ENCODE results near the gene KEL. TPM values are rescaled to one million over a fixed set of nuclear protein-coding genes. Genes with fewer than 3 reads are reported as not detected.

The KEL gene
- total and polyA plus RNA-seq, 2 donors (not counting 3 experiments of a cell fraction or from before 2014, with no cell fraction given): 0.30 to 1.2 TPM

- DNase-seq (ENCODE audit: low read depth, low spot score) (no peak), FAIRE-seq (no peak)
- BruUV-seq (replicated peaks): no TSS peak
- Histone ChIP-seq H2AFZ (ENCODE audit: low read depth, low read length) (no peak overlapping the region), H3K36me3 (ENCODE audit: control insufficient read depth in 2 of 2, extremely low read depth in 1 of 2, insufficient read depth in 2 of 2, low read length in 2 of 2) (no peaks in the 10 kb centered on the region), H3K9me1 (replicated peaks; ENCODE audit: control insufficient read depth, extremely low read depth, insufficient read depth, low read length) (no peaks in the 10 kb centered on the region), H3K4me2 (ENCODE audit: insufficient read depth, low read length) (no peak overlapping the region), H3K4me3 (replicated peaks in 1 of 3; ENCODE audit: insufficient read depth in 1 of 3, low read depth in 1 of 3, low read length in 3 of 3) (no peak overlapping the region), H3K79me2 (ENCODE audit: control insufficient read depth, insufficient read depth, low read length) (no peaks in the 10 kb centered on the region), H3K27ac (ENCODE audit: insufficient read depth, low read depth, low read length) (no peak overlapping the region), H3K4me1 (ENCODE audit: control insufficient read depth, extremely low read depth, insufficient read depth, low read length) (no peaks in the 10 kb centered on the region), H3K9me3 (replicated peaks; ENCODE audit: control insufficient read depth, insufficient read depth, low read length) (no peaks in the 10 kb centered on the region), H3K9ac (replicated peaks; ENCODE audit: extremely low read depth, insufficient read depth, low read length) (no peak overlapping the region), H4K20me1 (replicated peaks; ENCODE audit: control insufficient read depth, extremely low read depth, insufficient read depth, low read length) (no peaks in the 10 kb centered on the region), H3K27me3 (ENCODE audit: control insufficient read depth in 2 of 2, insufficient read depth in 2 of 2, low read length in 2 of 2) (no peaks in the 10 kb centered on the region)
- no peak for TF ChIP-seq FOS (IDR thresholded peaks at IDR 0.05; ENCODE audit: borderline replicate concordance, insufficient read depth, low read length)
- CTCF ChIA-PET: interaction anchor here (2.0 to 2.1 kb wide), 2 partner anchors 9 to 313 kb away, joined by 5 to 8 read pairs; no protein-coding TSS in a partner anchor
- intact Hi-C loops (cut with micrococcal nuclease): no loop called here
- dilution Hi-C loops (cut with MboI; ENCODE audit: extremely low pct_ligation_motif_present, low sequenced_read_pairs): no loop called here
- POLR2A ChIA-PET: no interaction called here
Observed at GRCh38 chr7:142901426-142902259, 60.5 kb downstream of the KEL start.

- dilution Hi-C loops (cut with MboI; ENCODE audit: extremely low pct_ligation_motif_present, low sequenced_read_pairs) (no loop called here), intact Hi-C loops (cut with micrococcal nuclease) (no loop called here)
- ChIA-PET POLR2A (no interaction called here), CTCF (interaction anchor here (2.0 to 2.1 kb wide), 2 partner anchors 11 to 315 kb away, joined by 5 to 8 read pairs; no protein-coding TSS in a partner anchor)
- no peak for FAIRE-seq
- Histone ChIP-seq H3K27me3 (ENCODE audit: control insufficient read depth in 2 of 2, insufficient read depth in 2 of 2, low read length in 2 of 2) (no peaks in the 10 kb centered on the region), H3K9ac (replicated peaks; ENCODE audit: extremely low read depth, insufficient read depth, low read length) (no peak overlapping the region), H4K20me1 (replicated peaks; ENCODE audit: control insufficient read depth, extremely low read depth, insufficient read depth, low read length) (no peaks in the 10 kb centered on the region), H3K79me2 (ENCODE audit: control insufficient read depth, insufficient read depth, low read length) (no peaks in the 10 kb centered on the region), H3K27ac (ENCODE audit: insufficient read depth, low read depth, low read length) (no peak overlapping the region), H3K4me2 (ENCODE audit: insufficient read depth, low read length) (no peak overlapping the region), H3K36me3 (ENCODE audit: control insufficient read depth in 2 of 2, extremely low read depth in 1 of 2, insufficient read depth in 2 of 2, low read length in 2 of 2) (no peaks in the 10 kb centered on the region), H3K4me3 (replicated peaks in 1 of 3; ENCODE audit: insufficient read depth in 1 of 3, low read depth in 1 of 3, low read length in 3 of 3) (no peak overlapping the region), H3K4me1 (ENCODE audit: control insufficient read depth, extremely low read depth, insufficient read depth, low read length) (no peaks in the 10 kb centered on the region), H2AFZ (ENCODE audit: low read depth, low read length) (no peak overlapping the region), H3K9me3 (replicated peaks; ENCODE audit: control insufficient read depth, insufficient read depth, low read length) (no peaks in the 10 kb centered on the region), H3K9me1 (replicated peaks; ENCODE audit: control insufficient read depth, extremely low read depth, insufficient read depth, low read length) (no peaks in the 10 kb centered on the region)
- no peak for TF ChIP-seq GATA2 (IDR thresholded peaks at IDR 0.05; ENCODE audit: insufficient read depth, insufficient read length, low read depth, low read length)
- TF ChIP-seq CTCF (IDR thresholded peaks at IDR 0.05; ENCODE audit: extremely low read depth in 1 of 2, insufficient read depth in 1 of 2, low read depth in 1 of 2, low read length in 2 of 2): no peak
- TF ChIP-seq FOS (IDR thresholded peaks at IDR 0.05; ENCODE audit: borderline replicate concordance, insufficient read depth, low read length): no peak
- no peak for TF ChIP-seq EZH2 (IDR thresholded peaks at IDR 0.05; ENCODE audit: borderline replicate concordance, low read depth, low read length, severe bottlenecking)
- TF ChIP-seq JUN (IDR thresholded peaks at IDR 0.05; ENCODE audit: borderline replicate concordance, insufficient read depth, insufficient read length, low read depth): no peak
- TF ChIP-seq POLR2AphosphoS5 (IDR thresholded peaks at IDR 0.05; ENCODE audit: insufficient read depth, low read depth, low read length): no peak
- TF ChIP-seq MYC (IDR thresholded peaks at IDR 0.05; ENCODE audit: low read depth, low read length): no peak
- no peak for TF ChIP-seq POLR2A (IDR thresholded peaks at IDR 0.05; ENCODE audit: low read depth, low read length)
- TF ChIP-seq MAX (IDR thresholded peaks at IDR 0.05; ENCODE audit: insufficient read depth, insufficient read length): no peak
- DNase-seq (ENCODE audit: low read depth, low spot score): no peak
- no TSS peak for BruUV-seq (replicated peaks)
Observed at GRCh38 chr7:142899661-142900060, 62.5 kb downstream of the KEL start.
